Sigmoid colon (tissue), 7 donors: Measurements from ENCODE around the gene SLC23A3. TPM values are rescaled to one million over a fixed set of nuclear protein-coding genes. Genes with fewer than 3 reads are reported as not detected.

Source experiments
- DNase-seq: peaks from one replicate; pipeline ENCODE4 v3.0.0-alpha.2; 2019
- H3K27ac ChIP-seq, 4 donors: fragments of 200-600 bp; sonication (generic); one replicate each; pipeline ENCODE4 v1.5.1; 2016 to 2019; ENCODE audit warnings: mild to moderate bottlenecking in 1 of 4
- H3K27me3 ChIP-seq, 3 donors: fragments of 200-600 bp; sonication (generic); one replicate each; pipeline ENCODE4 v1.5.1; 2019; ENCODE audit warnings: mild to moderate bottlenecking in 1 of 3
- H3K36me3 ChIP-seq, 4 donors: fragments of 200-600 bp; sonication (generic); one replicate each; pipeline ENCODE4 v1.5.1; 2016 to 2019
- H3K4me1 ChIP-seq, 4 donors: fragments of 200-600 bp; sonication (generic); one replicate each; pipeline ENCODE4 v1.5.1; 2017 to 2019
- H3K4me3 ChIP-seq, 4 donors: fragments of 200-600 bp; sonication (generic); one replicate each; pipeline ENCODE4 v1.5.1; 2017 to 2019; ENCODE audit warnings: mild to moderate bottlenecking in 2 of 4, moderate library complexity in 1 of 4
- H3K9me3 ChIP-seq, 4 donors: fragments of 200-600 bp in 3 of 4; sonication (generic) in 3 of 4; one replicate each; pipeline versions ENCODE4 v1.5.1 to v1.6.1; 2013 to 2019
- EP300 ChIP-seq, 4 donors: sonication (generic); formaldehyde crosslinking; IDR thresholded peaks; one replicate each; pipeline ENCODE4 v1.6.1; 2017; ENCODE audit warnings: antibody characterized with exemption in 4 of 4
- POLR2A ChIP-seq, 2 donors: fragments of 450-650 bp; IDR thresholded peaks; one replicate each; pipeline ENCODE4 v1.6.1; 2016; ENCODE audit warnings: antibody characterized with exemption in 2 of 2, mild to moderate bottlenecking in 2 of 2, moderate library complexity in 2 of 2
- POLR2AphosphoS5 ChIP-seq, 4 donors: sonication (generic); formaldehyde crosslinking; IDR thresholded peaks; one replicate each; pipeline ENCODE4 v1.6.1; 2017; ENCODE audit warnings: antibody characterized with exemption in 4 of 4
- WGBS, 2 donors: extraction: QIAGEN DNeasy Blood & Tissue Kit; methylation state at CpG; one replicate each; pipeline ENCODE4 v1.1.7; 2013; 5-methylcytosine and 5-hydroxymethylcytosine counted together
- intact Hi-C: fragments of 100-400 bp; cut with DNase I; formaldehyde crosslinking; loops from one replicate; pipeline ENCODE4 v1.15.1; 2023
- polyA plus RNA-seq, 3 donors: library from polyadenylated mRNA; stranded (reverse); fragments of 200-250 nt; gene quantifications; one replicate each; pipeline ENCODE4 v1.2.3, GENCODE V29; 2013
- total RNA-seq, 4 donors: library from RNA; depleted of rRNA; stranded (reverse); fragments of >200 nt; gene quantifications; one replicate each; pipeline ENCODE4 v1.1.0, GENCODE V29; 2016
- TF ChIP-seq, protein P1 (sequence below), 4 experiments: fragments of 450-650 bp in 3 of 4; fragments of 200-600 bp in 1 of 4; IDR thresholded peaks; one replicate each; pipeline ENCODE4 v1.5.1; 2016 to 2019; ENCODE audit warnings: antibody characterized with exemption in 4 of 4, mild to moderate bottlenecking in 3 of 4, moderate library complexity in 2 of 4
- donor health status: healthy with polysubstance abuse.
- donor health status: Bipolar disorder and iron deficiency.
- donor health status: healthy.

SLC23A3 gene, protein sequence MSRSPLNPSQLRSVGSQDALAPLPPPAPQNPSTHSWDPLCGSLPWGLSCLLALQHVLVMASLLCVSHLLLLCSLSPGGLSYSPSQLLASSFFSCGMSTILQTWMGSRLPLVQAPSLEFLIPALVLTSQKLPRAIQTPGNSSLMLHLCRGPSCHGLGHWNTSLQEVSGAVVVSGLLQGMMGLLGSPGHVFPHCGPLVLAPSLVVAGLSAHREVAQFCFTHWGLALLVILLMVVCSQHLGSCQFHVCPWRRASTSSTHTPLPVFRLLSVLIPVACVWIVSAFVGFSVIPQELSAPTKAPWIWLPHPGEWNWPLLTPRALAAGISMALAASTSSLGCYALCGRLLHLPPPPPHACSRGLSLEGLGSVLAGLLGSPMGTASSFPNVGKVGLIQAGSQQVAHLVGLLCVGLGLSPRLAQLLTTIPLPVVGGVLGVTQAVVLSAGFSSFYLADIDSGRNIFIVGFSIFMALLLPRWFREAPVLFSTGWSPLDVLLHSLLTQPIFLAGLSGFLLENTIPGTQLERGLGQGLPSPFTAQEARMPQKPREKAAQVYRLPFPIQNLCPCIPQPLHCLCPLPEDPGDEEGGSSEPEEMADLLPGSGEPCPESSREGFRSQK
- 1 to 10 TPM in 1 of 4 donors, under 1 TPM in 3; 0.14 to 3.9 (median 0.67) TPM for total RNA-seq
- 1 to 10 TPM in 2 of 3 donors, under 1 TPM in 1; 0.60 to 6.5 (median 1.6) TPM for polyA plus RNA-seq

DNA sequence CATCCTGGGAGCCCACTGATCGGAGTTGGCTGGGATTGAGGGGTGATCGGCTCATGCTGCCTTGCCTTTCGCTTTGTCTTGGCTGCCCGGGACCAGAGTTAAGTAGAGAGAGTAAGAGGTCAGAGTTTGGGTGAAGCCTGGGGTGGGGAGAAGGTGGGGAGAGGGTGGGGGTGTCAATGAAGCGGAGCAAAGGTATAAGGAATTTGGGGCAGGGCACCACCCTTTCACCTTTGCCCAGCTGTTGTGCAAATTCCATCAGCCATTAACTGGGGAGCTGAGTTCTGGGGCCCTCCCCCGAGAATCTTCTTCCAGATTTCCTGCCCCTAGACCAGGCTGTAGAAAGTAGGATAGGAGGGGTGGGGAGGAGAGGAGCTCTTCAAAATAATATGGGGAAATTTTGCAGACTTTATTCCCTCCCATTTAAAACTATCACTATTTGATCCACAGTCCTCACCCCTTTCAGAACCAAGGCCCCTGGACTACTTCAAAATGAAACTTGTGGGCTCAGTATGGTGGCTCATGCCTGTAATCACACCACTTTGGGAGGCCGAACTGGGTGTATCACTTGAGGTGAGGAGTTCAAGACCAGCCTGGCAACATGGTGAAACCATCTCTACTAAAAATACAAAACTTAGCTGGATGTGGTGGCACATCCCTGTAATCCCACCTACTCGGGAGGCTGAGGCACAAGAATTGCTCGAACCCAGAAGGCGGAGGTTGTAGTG, at the start of gene SLC23A3:
Gene SLC23A3 (minus strand): TSS at position 100 of the 725 bp plus-strand sequence. CDS start 45 bp downstream, at position 55.
- no peak within 1 kb of the TSS for H3K4me3 ChIP-seq
- no peaks in the 10 kb centered on the region for H3K27me3 ChIP-seq
- no peak for TF ChIP-seq EP300 (IDR thresholded peaks at IDR 0.05)
- TF ChIP-seq POLR2A (IDR thresholded peaks at IDR 0.05): no peak
- TF ChIP-seq, protein P1, sequence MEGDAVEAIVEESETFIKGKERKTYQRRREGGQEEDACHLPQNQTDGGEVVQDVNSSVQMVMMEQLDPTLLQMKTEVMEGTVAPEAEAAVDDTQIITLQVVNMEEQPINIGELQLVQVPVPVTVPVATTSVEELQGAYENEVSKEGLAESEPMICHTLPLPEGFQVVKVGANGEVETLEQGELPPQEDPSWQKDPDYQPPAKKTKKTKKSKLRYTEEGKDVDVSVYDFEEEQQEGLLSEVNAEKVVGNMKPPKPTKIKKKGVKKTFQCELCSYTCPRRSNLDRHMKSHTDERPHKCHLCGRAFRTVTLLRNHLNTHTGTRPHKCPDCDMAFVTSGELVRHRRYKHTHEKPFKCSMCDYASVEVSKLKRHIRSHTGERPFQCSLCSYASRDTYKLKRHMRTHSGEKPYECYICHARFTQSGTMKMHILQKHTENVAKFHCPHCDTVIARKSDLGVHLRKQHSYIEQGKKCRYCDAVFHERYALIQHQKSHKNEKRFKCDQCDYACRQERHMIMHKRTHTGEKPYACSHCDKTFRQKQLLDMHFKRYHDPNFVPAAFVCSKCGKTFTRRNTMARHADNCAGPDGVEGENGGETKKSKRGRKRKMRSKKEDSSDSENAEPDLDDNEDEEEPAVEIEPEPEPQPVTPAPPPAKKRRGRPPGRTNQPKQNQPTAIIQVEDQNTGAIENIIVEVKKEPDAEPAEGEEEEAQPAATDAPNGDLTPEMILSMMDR (IDR thresholded peaks at IDR 0.05): no peak
- TF ChIP-seq POLR2AphosphoS5 (IDR thresholded peaks at IDR 0.05): no peak
- peaks cover 0 to 18% (median 17%) of the 10 kb centered on the region in 4 donors for H3K4me1 ChIP-seq
- intact Hi-C loops: no loop called here
- 63 to 86% methylated on average over 10 of the region's 10 CpGs for WGBS, 2 donors
- DNase-seq: no peak
- no peaks in the 10 kb centered on the region for H3K9me3 ChIP-seq
- peak within 1 kb of the TSS; percentile 62 to 79 (median 70) for H3K27ac ChIP-seq
- peaks cover 0 to 33% (median 22%) of the 10 kb centered on the region in 4 donors for H3K36me3 ChIP-seq

DNA sequence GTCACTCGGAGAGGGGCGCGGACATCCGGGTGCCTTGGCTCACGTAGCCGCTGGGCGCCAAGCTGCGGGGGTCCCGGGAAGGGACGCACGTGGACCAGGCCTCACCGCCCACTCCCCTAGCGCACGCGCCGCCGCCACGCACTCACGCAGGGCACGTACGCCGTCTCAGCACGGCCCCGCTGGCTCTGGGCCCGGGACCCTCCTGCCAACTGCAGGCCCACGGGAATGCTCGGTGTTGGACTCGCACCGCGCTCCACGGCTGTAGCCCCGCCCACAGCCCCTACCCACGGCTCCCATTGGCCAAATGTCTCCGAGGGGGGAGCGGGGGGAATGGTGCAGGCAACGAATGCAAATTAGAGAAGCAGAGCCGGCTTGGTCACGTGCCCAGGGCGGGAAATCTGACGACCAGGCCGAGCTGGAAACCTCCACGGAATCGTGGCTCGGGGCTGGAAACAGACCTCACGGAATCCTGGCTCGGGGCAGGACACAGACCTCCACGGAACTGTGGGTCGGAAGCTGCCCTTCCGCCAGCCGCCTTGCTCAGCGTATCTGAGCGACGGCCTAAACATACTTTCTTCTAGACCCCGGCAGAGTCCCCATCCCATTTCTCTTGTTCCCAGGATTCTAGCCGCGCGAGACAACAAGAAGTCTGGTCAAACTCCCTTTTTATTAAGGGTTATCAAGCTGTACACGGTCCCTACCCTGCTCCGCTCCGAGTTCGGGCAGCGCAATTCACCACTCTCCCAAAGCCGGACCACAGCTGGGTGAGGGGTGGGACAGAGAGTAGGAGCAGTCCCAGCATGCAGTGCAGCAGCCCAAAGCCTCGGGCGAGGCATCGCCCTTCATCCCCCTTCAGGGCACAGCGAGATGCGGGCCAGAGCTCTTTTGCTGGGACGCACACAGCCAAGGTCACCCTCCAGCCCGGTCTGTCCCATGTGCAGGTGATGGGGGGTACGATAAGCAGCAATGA, 49.2 kb upstream of the SLC23A3 start, which contains the start of gene ABCB6:
Gene ABCB6 (minus strand): TSS at position 227 of the 970 bp plus-strand sequence. CDS start 285 bp downstream, outside the sequence.
- TF ChIP-seq POLR2A (IDR thresholded peaks at IDR 0.05) (peak in 1 of 2 donors; percentile 47), POLR2AphosphoS5 (IDR thresholded peaks at IDR 0.05) (peak; percentile 60 to 90 (median 84))
- TF ChIP-seq, protein P1 (IDR thresholded peaks at IDR 0.05): no peak
- peak within 1 kb of the TSS; percentile 84 to 98 (median 96) for H3K27ac ChIP-seq
- H3K36me3 ChIP-seq: peaks cover 38 to 56% (median 55%) of the 10 kb centered on the region in 4 donors
- no peaks in the 10 kb centered on the region for H3K27me3 ChIP-seq
- peaks cover 0 to 37% (median 32%) of the 10 kb centered on the region in 4 donors for H3K4me1 ChIP-seq
- no peaks in the 10 kb centered on the region for H3K9me3 ChIP-seq
- H3K4me3 ChIP-seq: peak within 1 kb of the TSS; percentile 41 to 62 (median 54)
- intact Hi-C loops: loop anchor here (1.0 to 5.0 kb wide), 5 partner anchors 10 to 58 kb away; partner anchors contain the start of genes ANKZF1, ATG9A, CNPPD1 and DNAJB2
- peak; percentile 99 for DNase-seq
- WGBS, 2 donors: 15 to 24% methylated on average over 71 of the region's 71 CpGs

DNA sequence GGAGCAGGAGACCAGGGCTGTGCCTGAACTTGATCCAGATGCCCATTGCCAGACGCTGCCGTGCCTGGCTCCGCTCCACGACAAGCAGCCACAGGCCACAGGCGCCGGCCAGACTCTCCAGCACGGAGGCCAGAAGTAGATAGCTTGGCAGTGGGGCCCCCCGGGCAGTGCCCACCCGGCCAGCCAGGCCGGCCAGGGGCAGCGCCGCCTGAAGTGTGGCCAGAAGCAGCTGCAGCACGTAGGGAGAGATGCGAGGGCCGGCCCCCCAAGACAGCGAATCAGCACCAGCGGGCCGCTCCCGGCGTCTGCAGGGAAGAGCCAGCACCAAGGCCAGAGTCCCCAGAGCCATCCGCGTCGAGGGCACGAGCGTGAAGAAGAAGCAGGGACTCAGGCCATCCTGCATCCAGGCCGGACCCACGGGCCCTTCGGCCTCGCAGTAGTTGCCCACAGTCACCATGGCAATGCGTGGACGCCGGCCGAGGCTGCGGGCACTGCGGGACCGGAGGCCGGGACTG, 48.4 kb upstream of the SLC23A3 start:
- Histone ChIP-seq H3K9me3 (no peaks in the 10 kb centered on the region), H3K4me1 (peaks cover 0 to 37% (median 32%) of the 10 kb centered on the region in 4 donors), H3K27me3 (no peaks in the 10 kb centered on the region), H3K27ac (peak overlapping the region; percentile 84 to 98 (median 96)), H3K36me3 (peaks cover 32 to 56% (median 52%) of the 10 kb centered on the region in 4 donors), H3K4me3 (peak overlapping the region; percentile 41 to 62 (median 54))
- WGBS, 2 donors: 0 to 2% methylated on average over 37 of the region's 37 CpGs
- TF ChIP-seq, protein P1 (IDR thresholded peaks at IDR 0.05): no peak
- TF ChIP-seq POLR2AphosphoS5 (IDR thresholded peaks at IDR 0.05) (peak in 2 of 4 donors; percentile 22 to 56), EP300 (IDR thresholded peaks at IDR 0.05) (peak in 1 of 4 donors; percentile 12), POLR2A (IDR thresholded peaks at IDR 0.05) (peak in 1 of 2 donors; percentile 34)
- peak; percentile 90 for DNase-seq
- intact Hi-C loops: loop anchor here (2.0 to 5.0 kb wide), 4 partner anchors 34 to 59 kb away; partner anchors contain the start of genes CNPPD1, DNAJB2, NHEJ1 and TUBA4A
